Activated naive CD8-positive, alpha-beta T cell treated with anti-CD3 and anti-CD28 coated beads, Interleukin-2, amount 50 U/mL, for 24 hours (primary cell): ENCODE results near the gene RRP8.

Experiments used
- ATAC-seq: fragments of 150-1000 bp; cut with Tn5 transposase; one replicate; pipeline ENCODE4 v1.10.0; 2021
- DNase-seq: peaks from one replicate; pipeline ENCODE4 v3.0.0; 2021
- H3K27ac Mint-ChIP-seq: one replicate; pipeline ENCODE4 v1.8.0; 2021; ENCODE audit warnings: mild to moderate bottlenecking, mixed read lengths
- H3K27me3 Mint-ChIP-seq: one replicate; pipeline ENCODE4 v1.8.0; 2021; ENCODE audit warnings: mixed read lengths
- H3K36me3 Mint-ChIP-seq: one replicate; pipeline ENCODE4 v1.8.0; 2021; ENCODE audit warnings: low read depth, mixed read lengths
- H3K4me1 Mint-ChIP-seq: one replicate; pipeline ENCODE4 v1.8.0; 2021; ENCODE audit warnings: mixed read lengths
- H3K4me3 Mint-ChIP-seq: one replicate; pipeline ENCODE4 v1.8.0; 2021; ENCODE audit warnings: mild to moderate bottlenecking, moderate library complexity, mixed read lengths
- H3K9me3 Mint-ChIP-seq: one replicate; pipeline ENCODE4 v1.8.0; 2021; ENCODE audit warnings: mixed read lengths

RRP8 gene

GRCh38 chr11:6603287-6604080 lies at the start of gene RRP8, which contains the start of gene ILK:
Gene RRP8, minus strand, starts transcription at chr11:6603616. Its CDS starts 114 bp downstream, at chr11:6603502.
Gene ILK, plus strand, starts transcription at chr11:6603774. Its CDS starts 498 bp downstream, at chr11:6604272.
- Mint-ChIP-seq H3K36me3 (peaks cover 20% of the 10 kb centered on the region), H3K27ac (no peak within 1 kb of the TSS), H3K9me3 (no peaks in the 10 kb centered on the region), H3K4me1 (peaks cover 10% of the 10 kb centered on the region), H3K27me3 (no peaks in the 10 kb centered on the region), H3K4me3 (no peak within 1 kb of the TSS)
- DNase-seq = peak; percentile 89
- peak; percentile 80 for ATAC-seq

DNA sequence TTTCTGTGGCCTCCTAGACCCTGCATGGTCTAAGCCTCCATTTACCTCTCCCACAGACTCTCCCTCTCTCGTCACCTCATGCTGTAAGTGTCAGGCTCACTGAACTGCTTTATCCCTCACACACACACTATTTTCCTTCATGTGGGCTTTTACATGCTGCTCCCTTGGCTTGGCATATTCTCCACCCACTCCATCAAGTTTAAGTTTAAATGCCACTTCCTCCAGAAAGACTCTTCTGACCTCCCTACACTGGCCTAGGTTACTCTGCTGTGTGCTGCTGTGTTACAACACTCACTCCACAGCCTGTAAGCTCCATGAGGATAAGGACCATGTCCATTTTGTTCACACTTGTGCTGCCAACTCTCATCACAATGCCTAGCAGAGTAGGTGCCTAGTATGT lies 49.7 kb upstream of the RRP8 start:
- H3K4me3 Mint-ChIP-seq = no peak overlapping the region
- H3K27me3 Mint-ChIP-seq = peaks cover 11% of the 10 kb centered on the region
- no peak for ATAC-seq
- no peaks in the 10 kb centered on the region for H3K9me3 Mint-ChIP-seq
- H3K36me3 Mint-ChIP-seq = no peaks in the 10 kb centered on the region
- peaks cover 4% of the 10 kb centered on the region for H3K4me1 Mint-ChIP-seq
- no peak overlapping the region for H3K27ac Mint-ChIP-seq
- DNase-seq = no peak

DNA sequence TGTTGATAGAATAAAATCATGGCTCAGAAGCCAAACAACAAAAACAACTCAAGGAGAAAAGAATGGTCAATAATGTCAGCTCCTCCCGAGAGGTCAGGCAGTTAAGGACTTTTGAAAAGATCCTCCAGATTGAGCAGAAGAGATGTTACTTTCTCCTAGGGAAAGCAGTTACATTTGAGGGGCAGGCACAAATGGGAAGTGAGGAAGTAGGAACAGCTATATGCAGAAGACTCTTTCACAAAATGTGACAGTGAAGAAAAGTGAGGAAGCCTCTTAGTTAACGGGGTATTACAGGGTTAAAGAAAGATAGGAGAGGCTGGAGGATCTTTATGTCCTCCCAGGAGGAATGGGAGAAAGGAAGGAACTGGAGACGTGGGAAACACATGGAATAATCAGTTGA lies 48.8 kb upstream of the RRP8 start:
- no peak overlapping the region for H3K4me3 Mint-ChIP-seq
- no peak for ATAC-seq
- DNase-seq = no peak
- peaks cover 4% of the 10 kb centered on the region for H3K4me1 Mint-ChIP-seq
- no peak overlapping the region for H3K27ac Mint-ChIP-seq
- H3K9me3 Mint-ChIP-seq = no peaks in the 10 kb centered on the region
- H3K36me3 Mint-ChIP-seq = no peaks in the 10 kb centered on the region
- peaks cover 11% of the 10 kb centered on the region for H3K27me3 Mint-ChIP-seq

DNA sequence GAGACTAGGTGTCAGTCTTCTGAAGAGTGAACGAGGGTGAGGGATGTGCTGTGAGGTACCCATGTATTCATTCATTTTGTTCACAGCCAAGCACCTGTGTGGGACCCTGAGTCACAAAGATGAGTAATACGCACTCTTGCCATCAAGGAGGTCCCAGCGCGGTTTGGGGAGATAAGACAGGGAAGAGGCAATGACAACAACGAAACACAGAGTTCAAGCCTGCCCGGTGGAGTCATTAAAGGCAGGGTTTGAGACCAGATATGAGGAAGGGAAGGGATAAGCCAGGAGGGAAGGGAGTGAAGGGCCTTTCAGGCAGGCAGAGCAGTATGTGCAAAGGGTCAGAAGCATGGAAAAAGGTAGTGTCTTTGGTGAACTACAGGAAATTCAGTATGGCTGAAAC lies 47.6 kb upstream of the RRP8 start:
- Mint-ChIP-seq H3K36me3 (no peaks in the 10 kb centered on the region), H3K27me3 (peaks cover 1% of the 10 kb centered on the region), H3K27ac (no peak overlapping the region), H3K9me3 (no peaks in the 10 kb centered on the region), H3K4me1 (peaks cover 1% of the 10 kb centered on the region), H3K4me3 (no peak overlapping the region)
- ATAC-seq (peak; percentile 87), DNase-seq (peak; percentile 47)

DNA sequence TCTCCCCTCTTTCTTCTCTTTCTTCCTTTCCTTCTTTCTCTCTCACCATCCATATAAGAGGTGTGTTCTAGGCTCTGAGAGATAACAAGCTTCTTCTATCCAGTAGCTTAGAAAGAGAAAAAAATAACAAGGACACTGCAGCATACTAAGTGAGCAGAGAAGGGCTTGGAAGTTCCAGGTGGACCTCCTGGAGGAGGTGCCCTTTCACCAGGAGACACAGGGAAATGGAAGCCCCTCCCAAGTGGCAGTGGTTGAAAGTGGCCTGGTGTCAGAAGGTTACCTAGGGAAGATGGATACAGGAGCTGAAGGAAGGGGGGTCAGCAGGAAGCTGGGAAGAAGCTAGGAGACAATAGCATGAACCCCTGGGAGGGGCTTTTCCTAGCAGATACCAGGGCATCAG lies 46.7 kb upstream of the RRP8 start:
- no peak for DNase-seq
- no peaks in the 10 kb centered on the region for H3K4me1 Mint-ChIP-seq
- H3K9me3 Mint-ChIP-seq = no peaks in the 10 kb centered on the region
- H3K4me3 Mint-ChIP-seq = no peak overlapping the region
- H3K36me3 Mint-ChIP-seq = no peaks in the 10 kb centered on the region
- H3K27ac Mint-ChIP-seq = no peak overlapping the region
- H3K27me3 Mint-ChIP-seq = no peaks in the 10 kb centered on the region
- no peak for ATAC-seq

DNA sequence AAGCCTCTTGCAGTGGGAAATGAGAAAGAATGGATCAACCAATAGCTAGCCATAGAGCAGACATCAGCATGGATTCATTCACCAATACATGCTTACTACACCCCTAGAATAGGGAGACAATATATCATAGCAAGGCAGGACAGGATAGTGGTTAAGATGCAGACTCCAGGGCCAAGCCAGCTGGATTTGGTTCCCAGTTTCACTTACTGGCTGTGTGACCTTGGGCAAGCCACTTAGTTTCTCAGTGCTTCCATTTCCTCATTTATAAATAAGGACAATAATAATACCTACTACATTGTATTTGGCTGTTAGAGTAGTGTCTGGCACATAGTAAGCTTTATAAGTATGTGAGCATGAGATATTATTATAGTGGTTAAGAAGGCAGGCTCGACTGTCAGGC lies 45.1 kb upstream of the RRP8 start:
- DNase-seq (no peak), ATAC-seq (no peak)
- H3K9me3 Mint-ChIP-seq = no peaks in the 10 kb centered on the region
- H3K4me3 Mint-ChIP-seq = no peak overlapping the region
- no peaks in the 10 kb centered on the region for H3K27me3 Mint-ChIP-seq
- H3K4me1 Mint-ChIP-seq = no peaks in the 10 kb centered on the region
- no peaks in the 10 kb centered on the region for H3K36me3 Mint-ChIP-seq
- H3K27ac Mint-ChIP-seq = no peak overlapping the region

DNA sequence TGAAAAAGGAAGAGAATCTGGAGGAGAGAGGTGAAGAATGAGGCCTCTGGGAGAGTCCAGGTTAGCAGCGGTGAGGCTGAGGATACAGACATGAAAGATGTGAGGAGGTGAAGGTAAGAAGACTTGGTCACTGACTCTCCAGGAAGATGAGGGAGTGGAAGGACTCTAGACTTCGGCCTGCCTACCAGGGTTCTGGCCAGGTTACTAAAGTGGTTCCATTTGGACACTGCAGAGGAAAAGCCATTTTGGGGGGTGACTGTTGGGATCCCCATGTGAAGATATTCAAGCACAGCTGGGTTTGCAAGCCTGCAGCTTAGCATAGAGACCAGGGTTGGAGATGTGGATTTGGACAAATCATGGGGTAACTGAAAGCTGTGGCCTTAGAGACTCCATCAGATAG lies 44.4 kb upstream of the RRP8 start:
- no peak overlapping the region for H3K27ac Mint-ChIP-seq
- H3K4me1 Mint-ChIP-seq = no peaks in the 10 kb centered on the region
- no peak for ATAC-seq
- no peak overlapping the region for H3K4me3 Mint-ChIP-seq
- H3K36me3 Mint-ChIP-seq = no peaks in the 10 kb centered on the region
- no peak for DNase-seq
- no peaks in the 10 kb centered on the region for H3K9me3 Mint-ChIP-seq
- H3K27me3 Mint-ChIP-seq = no peaks in the 10 kb centered on the region

- Mint-ChIP-seq H3K36me3 (no peaks in the 10 kb centered on the region), H3K4me3 (no peak overlapping the region), H3K9me3 (no peaks in the 10 kb centered on the region), H3K27ac (no peak overlapping the region), H3K27me3 (no peaks in the 10 kb centered on the region), H3K4me1 (no peaks in the 10 kb centered on the region)
- no peak for ATAC-seq
- DNase-seq = peak; percentile 33
Observed at GRCh38 chr11:6646918-6647679, 43.7 kb upstream of the RRP8 start.

DNA sequence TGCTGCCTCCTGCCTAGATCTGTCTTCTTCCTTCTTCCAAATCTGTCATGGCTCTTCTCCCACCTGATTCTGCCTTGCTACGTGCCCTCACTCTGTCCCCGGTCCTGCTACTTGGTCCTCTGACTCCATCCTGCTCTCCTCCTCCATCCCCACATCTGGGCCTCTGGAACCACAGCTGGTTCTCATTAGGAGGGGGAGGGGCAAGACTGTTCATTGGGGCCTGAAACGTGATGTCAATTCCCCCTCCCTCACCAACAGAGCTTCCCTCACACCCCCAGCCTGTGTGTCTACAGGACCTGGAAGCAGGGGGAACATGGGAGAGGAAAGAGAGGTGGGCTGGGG lies 43.1 kb upstream of the RRP8 start:
- no peaks in the 10 kb centered on the region for H3K9me3 Mint-ChIP-seq
- ATAC-seq = no peak
- no peak for DNase-seq
- H3K27ac Mint-ChIP-seq = no peak overlapping the region
- H3K4me3 Mint-ChIP-seq = no peak overlapping the region
- H3K36me3 Mint-ChIP-seq = no peaks in the 10 kb centered on the region
- no peaks in the 10 kb centered on the region for H3K4me1 Mint-ChIP-seq
- H3K27me3 Mint-ChIP-seq = no peaks in the 10 kb centered on the region

- no peak for ATAC-seq
- Mint-ChIP-seq H3K9me3 (no peaks in the 10 kb centered on the region), H3K27ac (no peak overlapping the region), H3K4me3 (no peak overlapping the region), H3K27me3 (no peaks in the 10 kb centered on the region), H3K36me3 (no peaks in the 10 kb centered on the region), H3K4me1 (no peaks in the 10 kb centered on the region)
- DNase-seq = peak; percentile 28
Observed at GRCh38 chr11:6646071-6646470, 42.7 kb upstream of the RRP8 start.

GRCh38 chr11:6642957-6643356 lies 39.5 kb upstream of the RRP8 start:
- H3K27ac Mint-ChIP-seq = no peak overlapping the region
- H3K9me3 Mint-ChIP-seq = no peaks in the 10 kb centered on the region
- no peak overlapping the region for H3K4me3 Mint-ChIP-seq
- no peak for ATAC-seq
- no peaks in the 10 kb centered on the region for H3K27me3 Mint-ChIP-seq
- no peaks in the 10 kb centered on the region for H3K4me1 Mint-ChIP-seq
- no peaks in the 10 kb centered on the region for H3K36me3 Mint-ChIP-seq
- no peak for DNase-seq

DNA sequence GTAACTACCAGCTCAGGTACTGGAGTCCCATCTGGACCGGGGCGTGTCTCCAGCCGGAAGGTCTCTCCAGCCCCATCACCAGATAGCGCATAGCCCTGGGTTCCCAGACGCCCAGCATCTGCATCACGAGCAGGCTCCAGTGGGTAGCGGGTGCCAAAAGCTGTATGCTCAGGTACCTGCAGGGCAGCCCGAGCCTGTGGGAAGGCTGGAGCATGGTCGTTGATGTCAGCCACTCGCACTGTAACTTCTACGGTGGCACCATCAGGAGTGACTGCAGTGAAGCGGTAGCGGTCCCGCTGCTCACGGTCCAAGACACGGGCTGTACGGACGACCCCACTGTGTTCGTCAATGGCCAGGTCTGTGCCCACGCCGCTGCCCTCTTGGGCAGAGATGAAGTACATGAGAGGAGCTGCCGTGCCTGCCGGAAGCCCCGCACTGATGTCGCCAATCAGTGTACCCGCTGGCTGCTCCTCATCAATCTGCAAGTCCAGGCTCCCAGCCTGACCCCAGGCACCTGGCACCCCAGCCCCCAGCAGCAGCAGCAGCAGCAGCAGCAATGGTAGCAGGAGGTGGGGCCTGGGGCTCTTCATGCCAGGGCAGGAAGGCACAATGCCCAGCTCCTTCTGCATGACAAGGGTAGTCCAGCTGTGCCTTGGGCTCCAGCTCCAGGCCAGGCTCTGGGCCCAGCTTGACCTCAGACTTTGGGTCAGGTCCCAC lies 37.7 kb upstream of the RRP8 start:
- no peaks in the 10 kb centered on the region for H3K27me3 Mint-ChIP-seq
- no peaks in the 10 kb centered on the region for H3K36me3 Mint-ChIP-seq
- H3K27ac Mint-ChIP-seq = no peak overlapping the region
- H3K9me3 Mint-ChIP-seq = no peaks in the 10 kb centered on the region
- H3K4me1 Mint-ChIP-seq = no peaks in the 10 kb centered on the region
- H3K4me3 Mint-ChIP-seq = no peak overlapping the region
- no peak for ATAC-seq
- DNase-seq = no peak

GRCh38 chr11:6640036-6640984 lies 36.9 kb upstream of the RRP8 start:
- Mint-ChIP-seq H3K27me3 (no peaks in the 10 kb centered on the region), H3K4me3 (no peak overlapping the region), H3K4me1 (no peaks in the 10 kb centered on the region), H3K36me3 (no peaks in the 10 kb centered on the region), H3K27ac (no peak overlapping the region), H3K9me3 (no peaks in the 10 kb centered on the region)
- ATAC-seq = no peak
- no peak for DNase-seq

GRCh38 chr11:6638429-6638828 lies 35.0 kb upstream of the RRP8 start:
- Mint-ChIP-seq H3K4me1 (no peaks in the 10 kb centered on the region), H3K27me3 (no peaks in the 10 kb centered on the region), H3K4me3 (no peak overlapping the region), H3K36me3 (no peaks in the 10 kb centered on the region), H3K9me3 (no peaks in the 10 kb centered on the region), H3K27ac (no peak overlapping the region)
- ATAC-seq (no peak), DNase-seq (no peak)
